Upper lobe of left lung (tissue), 4 donors: ENCODE results near the gene DIAPH1.

ENCODE experiments used
- POLR2A ChIP-seq, 4 donors: fragments of 450-650 bp; IDR thresholded peaks; one replicate each; pipeline ENCODE4 v1.5.1; 2016 to 2017; ENCODE audit warnings: antibody characterized with exemption in 4 of 4, mild to moderate bottlenecking in 2 of 4
- POLR2AphosphoS5 ChIP-seq, 2 donors: sonication (generic); formaldehyde crosslinking; IDR thresholded peaks; one replicate each; pipeline ENCODE4 v1.5.1; 2017; ENCODE audit warnings: antibody characterized with exemption in 2 of 2
- TF ChIP-seq, protein P1 (sequence below), 6 experiments: fragments of 450-650 bp in 4 of 6; fragments of 200-600 bp in 2 of 6; sonication (generic) in 2 of 6; IDR thresholded peaks; one replicate each; pipeline ENCODE4 v1.5.1; 2016 to 2019; ENCODE audit warnings: antibody characterized with exemption in 6 of 6

DNA sequence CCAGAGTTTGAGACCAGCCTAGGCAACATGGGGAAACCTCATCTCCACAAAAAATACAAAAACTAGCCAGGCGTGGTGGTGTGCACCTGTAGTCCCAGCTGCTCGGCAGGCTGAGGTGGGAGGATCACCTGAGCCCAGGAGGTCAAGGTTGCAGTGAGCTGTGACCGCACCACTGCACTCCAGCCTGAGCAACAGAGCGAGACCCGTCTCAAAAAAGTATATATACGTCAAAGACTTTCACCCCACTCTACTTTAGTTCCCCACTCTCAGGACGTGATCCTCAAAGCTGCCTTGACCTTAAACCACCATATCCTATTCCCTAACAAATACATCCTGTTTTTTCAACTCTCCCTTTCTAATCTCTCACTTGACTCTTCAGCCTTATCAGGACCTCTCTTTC lies 88.9 kb downstream of the DIAPH1 start:
- TF ChIP-seq, protein P1, sequence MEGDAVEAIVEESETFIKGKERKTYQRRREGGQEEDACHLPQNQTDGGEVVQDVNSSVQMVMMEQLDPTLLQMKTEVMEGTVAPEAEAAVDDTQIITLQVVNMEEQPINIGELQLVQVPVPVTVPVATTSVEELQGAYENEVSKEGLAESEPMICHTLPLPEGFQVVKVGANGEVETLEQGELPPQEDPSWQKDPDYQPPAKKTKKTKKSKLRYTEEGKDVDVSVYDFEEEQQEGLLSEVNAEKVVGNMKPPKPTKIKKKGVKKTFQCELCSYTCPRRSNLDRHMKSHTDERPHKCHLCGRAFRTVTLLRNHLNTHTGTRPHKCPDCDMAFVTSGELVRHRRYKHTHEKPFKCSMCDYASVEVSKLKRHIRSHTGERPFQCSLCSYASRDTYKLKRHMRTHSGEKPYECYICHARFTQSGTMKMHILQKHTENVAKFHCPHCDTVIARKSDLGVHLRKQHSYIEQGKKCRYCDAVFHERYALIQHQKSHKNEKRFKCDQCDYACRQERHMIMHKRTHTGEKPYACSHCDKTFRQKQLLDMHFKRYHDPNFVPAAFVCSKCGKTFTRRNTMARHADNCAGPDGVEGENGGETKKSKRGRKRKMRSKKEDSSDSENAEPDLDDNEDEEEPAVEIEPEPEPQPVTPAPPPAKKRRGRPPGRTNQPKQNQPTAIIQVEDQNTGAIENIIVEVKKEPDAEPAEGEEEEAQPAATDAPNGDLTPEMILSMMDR (IDR thresholded peaks at IDR 0.05), result no peak
- TF ChIP-seq POLR2A (IDR thresholded peaks at IDR 0.05) (no peak), POLR2AphosphoS5 (IDR thresholded peaks at IDR 0.05) (no peak)
